EL (cell line): ENCODE data around the gene FDXACB1.
A peak's percentile ranks its signal among the peaks of the same experiment; 100 is the strongest.
"Not testable (repeated sequence)": the region's sequence is repeated elsewhere in the genome, so short reads cannot be mapped to it uniquely, and the experiment has no call there.

Experiments used
- DNase-seq: peaks from one replicate; pipeline ENCODE4 v3.0.0-alpha.2; 2016

The FDXACB1 gene

DNA sequence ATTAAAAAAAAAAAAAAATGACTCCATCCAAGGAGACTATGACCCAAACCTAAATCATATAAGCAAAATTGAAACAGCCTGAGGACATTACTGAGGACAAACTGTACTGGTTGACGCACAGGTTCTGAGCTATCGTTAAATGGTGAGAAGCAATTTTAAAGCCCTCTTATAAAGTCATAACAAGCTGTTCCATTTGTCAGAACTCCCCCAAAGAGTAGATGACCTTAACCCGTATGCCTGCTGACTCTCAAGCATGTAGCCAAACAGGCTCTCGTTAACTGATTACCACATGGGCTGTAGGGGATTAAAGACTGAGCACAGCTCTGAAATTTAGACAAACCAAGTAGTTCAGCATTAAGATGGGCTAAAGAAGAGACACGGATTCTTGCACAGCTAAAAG is 30.4 kb upstream of the FDXACB1 start:
- DNase-seq, result no peak

DNA sequence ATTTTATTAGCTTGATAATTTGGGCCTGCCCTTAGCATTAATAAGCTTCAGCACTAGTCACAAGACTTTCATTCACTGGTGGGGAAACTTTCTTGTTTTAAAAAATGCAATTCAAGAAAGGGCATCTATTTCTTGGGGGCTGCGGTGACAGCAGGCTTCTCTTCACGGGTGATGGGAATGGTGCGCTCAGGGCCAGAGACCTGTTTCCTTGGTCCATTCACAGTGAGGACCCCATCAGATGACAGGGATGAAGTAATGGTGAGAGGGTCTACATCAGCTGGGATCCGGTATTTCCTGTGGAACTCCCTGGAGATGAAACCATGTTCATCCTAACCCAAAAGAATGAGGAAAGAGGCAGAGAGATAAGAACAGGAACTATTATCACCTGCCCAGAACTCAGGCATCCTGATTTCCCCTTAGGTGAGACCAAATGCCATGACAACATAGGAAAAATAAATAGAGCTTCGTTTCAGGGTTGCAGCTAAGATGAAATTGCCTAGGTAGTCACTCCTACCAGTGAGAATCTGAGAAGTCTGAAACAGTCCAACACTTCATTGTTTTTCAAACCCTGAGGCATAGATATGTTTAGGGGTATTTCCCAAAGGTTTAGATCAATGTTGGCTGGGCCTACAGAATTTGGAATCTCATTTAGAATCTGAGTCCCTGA is 29.8 kb upstream of the FDXACB1 start:
- no peak for DNase-seq

DNA sequence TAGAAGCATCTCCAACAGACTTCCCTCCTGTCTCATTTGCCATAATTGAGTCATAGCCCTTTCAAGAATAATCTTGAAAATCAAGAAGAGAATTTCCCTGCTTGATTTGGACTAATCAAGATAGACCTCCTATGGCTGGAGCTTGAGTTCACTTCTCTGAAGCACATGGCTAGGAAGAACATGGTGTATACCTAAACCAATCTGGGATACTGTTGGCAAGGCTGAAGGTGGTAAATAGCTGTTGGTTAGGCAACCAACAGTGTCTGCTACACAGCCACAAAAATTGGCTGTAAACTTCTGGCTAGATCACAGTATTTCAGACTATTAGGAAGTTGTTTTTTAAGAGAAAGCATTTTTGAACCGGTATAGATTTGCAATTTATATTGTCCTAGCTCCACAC is 27.7 kb upstream of the FDXACB1 start:
- no peak for DNase-seq

DNA sequence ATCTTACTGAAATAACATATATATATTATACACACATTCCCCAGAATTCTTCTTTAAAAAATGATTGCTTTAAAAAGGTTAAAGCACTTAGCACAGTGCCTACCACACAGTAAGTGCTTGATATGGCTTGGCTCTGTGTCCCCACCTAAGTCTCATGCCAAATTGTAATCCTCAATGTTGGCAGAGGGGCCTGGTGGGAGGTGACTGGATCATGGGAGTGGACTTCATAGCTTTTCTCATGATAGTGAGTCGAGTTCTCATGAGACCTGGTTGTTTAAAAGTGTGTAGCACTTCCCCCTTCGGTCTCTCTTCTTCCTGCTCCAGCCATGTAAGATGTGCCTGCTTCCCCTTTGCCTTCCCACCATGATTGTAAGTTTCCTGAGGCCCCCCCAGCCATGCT is 26.4 kb upstream of the FDXACB1 start:
- DNase-seq, result no peak

DNA sequence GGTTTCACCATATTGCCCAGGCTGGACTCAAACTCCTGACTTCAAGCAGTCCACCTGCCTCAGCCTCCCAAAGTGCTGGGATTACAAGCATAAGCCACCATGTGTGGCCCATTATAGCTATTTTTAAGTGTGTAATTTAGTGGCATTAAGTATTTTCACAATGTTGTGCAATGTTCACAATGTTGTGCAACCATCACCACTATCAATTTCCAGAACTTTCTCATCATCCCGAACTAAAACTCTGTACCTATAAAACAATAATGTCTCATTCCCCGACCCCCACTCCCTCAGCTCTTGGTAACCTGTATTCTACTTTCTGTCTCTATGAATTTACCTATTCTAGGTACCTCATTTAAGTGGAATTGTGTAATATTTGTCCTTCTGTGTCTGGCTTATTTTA is 7.9 kb upstream of the FDXACB1 start:
- no peak for DNase-seq

DNA sequence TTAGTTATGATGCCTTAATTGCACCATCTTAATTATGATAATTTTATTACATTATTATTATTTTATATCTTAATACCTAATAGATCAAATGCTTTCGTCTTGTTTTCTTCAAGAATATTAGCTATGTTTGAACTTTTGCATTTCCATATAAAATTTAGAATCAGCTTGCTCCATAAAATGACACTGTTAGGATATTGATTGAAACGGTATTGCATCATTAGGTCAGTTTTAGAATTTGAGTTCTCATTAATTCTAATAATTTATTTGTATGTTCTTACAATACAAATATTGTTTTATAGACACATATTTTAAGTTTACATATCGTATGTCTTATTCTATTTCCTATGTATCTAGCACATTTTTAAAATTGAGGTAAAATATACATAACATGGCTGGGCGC is 7.1 kb upstream of the FDXACB1 start:
- no peak for DNase-seq

DNA sequence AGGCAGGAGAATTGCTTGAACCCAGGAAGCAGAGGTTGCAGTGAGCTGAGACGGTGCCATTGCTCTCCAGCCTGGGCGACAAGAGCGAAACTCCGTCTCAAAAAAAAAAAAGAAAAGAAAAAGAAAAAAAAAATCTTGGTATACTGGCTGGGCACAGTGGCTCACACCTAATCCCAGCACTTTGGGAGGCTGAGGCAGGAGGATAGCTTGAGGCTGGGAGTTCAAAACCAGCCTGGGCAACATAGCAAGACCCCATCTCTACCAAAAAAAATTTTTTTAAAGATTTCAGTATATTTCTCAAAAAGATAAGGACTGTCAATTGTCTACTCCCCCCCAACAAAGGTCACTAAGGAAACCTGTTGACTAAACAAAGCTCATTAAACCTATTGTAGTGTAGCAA is 6.1 kb upstream of the FDXACB1 start:
- not testable (repeated sequence) for DNase-seq

DNA sequence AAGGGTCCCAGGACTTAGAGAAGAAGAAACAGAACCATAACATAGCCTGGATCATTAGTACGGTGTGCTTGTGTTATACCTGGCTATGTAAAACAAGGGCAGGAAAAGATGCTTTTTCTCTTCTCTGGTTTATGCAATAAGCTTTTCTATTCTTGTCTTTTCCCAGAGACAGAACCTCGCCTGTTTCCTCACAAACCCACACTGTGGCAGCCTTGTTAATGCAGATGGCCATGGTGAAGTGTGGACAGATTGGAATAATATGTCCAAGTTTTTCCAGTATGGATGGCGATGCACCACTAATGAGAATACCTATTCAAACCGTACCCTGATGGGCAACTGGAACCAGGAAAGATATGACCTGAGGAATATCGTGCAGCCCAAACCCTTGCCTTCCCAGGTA is 3.2 kb upstream of the FDXACB1 start:
- no peak for DNase-seq

DNA sequence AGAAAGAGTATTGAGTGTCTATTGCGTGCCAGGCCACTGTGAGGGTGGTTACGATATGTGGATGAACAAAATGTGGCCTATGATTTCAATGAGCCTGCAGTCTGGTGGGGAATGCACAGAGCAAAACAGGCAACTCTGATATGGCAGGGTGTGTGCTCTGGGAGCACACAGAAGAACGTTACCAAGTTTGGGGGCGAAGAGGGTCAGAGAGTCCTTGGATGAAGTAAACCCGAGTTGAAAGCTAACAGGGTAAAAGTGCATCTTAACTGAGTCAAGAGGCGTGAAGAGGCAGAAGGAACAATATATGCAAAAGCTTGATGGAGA is 634 bp upstream of the FDXACB1 start:
- no peak for DNase-seq

DNA sequence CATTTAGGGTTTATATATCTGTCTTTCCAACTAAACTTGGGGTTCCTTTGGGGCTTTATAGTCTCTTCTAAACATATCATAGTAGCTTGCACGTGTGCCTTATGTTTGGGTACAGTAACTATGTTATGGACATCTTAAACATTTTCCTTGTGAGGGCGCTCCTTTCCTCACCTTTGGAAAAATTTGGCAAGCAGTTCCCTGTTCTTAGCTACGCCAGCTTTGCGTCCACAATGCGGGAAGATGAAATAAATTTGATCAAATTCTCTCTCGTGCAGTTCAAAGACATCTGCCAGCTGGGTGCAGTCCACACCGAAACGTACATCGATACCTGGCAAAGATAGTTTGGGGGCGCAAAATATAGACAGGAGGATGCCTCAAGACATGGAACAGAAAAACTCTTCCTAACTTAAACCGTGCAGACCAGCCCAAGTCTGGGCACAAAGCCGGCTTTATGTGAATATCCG is 548 bp downstream of the FDXACB1 start:
- no peak for DNase-seq

DNA sequence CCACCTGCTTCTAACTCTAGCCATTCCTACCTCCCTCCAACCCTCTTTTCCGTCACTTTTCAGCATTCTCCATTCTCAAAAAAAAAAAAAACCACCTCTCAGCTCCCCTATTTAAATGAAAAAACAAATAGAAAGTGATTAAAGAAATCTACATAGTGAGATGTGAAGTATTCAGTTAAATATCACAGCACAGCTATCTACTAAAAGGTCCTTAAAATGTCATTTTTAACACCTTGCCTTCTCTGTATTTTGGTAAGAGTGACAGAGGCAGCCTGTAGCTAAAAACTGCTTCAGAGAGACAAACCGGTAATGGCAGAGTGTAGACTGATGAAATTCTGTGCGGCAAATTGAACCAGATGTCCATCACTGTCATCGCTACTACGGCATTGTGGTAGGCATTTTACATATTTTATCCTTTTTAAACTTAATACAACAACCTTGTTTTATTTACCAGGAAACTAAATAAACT is 7.2 kb downstream of the FDXACB1 start:
- no peak for DNase-seq

DNA sequence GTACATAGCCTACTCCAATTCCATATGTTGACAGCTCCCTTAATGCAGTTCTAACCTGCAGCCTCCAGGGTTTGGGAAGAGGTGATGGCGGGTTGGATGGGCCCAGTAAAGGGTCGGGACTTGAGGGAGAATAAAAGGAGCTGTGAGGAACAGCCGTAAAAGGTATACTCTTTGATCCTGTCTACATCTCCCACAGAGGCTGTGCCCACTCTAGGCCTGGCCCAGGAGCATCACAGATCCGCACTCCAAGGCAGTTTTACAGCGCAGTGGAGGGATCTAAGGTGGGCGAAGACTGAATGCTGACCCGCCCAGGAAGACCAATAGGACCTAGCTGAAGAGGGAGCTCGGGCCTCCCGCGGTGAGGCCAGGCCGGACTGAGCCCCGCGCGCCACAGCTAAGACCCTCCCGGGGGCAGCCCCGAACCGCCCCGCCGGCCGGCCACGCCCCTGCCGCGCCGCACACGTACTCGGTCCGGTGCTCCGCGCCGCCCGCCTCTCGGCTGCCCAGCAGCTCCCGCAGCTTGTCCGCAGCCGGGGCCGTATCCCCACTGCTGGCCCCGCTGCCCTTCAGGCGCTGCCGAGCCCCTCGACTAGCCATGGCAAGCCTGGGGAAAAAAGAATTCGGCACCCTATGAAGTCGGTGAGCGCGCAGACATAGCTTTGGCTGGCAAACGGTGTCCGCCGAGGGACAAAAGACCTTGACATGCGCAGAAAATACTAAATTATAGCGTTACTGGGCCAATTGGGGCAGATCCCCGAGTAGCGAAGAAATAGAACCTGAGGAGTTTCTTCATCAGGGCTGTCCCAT is 7.9 kb downstream of the FDXACB1 start, which contains the start of gene ALG9:
Gene ALG9, minus strand, starts transcription at position 696 of the 807 bp plus-strand sequence. Its CDS starts 99 bp downstream, at position 597.
- DNase-seq, result peak; percentile 78

DNA sequence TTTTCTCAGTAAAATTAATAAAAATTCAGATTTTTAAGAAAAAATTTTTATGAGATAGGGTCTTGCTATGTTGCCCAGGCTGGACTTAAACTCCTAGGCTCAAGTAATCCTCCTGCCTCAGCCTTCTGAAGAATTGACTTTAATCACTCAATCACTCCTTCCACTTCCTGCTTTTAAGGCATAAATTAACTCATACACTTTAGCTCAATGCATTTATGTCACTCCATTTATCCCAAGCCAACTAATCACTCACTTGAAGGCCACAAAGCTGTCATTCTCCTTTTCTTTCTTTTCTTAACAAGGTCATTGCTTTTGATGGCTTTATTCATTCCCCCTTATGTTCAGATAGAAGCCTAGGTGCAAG is 8.5 kb downstream of the FDXACB1 start:
- DNase-seq, result peak; percentile 3

DNA sequence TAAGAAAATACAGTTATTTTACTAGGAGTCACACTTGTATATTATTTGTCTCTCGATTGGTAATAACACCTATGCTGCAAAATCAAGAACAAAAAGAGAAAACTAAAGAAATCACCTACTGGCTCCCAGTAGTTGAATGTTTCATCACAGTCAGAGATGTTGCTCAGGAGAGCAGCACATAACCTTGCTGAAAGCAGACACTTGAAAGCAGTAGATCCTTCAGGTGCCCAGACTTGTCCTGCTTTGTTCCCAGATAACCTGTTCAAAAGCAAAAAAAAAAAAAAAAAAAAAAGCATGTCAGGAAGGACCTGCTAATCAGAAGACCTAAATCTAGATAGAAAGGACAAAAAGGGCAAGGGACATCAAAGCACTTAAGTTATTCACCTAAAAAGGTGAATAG is 8.9 kb downstream of the FDXACB1 start:
- no peak for DNase-seq

DNA sequence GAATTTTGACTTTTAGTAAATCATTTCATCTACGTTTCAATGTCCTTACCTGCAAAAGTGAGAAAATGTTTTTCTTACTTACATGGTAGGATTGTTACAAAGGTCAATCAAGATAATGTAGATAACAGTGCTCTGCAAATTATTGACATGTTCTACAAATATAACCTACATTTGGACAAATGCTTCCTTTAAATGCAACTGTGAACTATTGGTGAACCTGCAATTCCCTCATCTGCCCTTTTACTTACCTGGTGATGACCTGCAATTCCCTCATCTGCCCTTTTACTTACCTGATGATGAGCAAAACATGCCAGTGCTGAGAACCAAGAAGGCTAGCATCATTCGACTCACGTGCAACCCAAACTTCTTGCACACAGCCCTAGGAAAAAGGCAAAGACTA is 18.7 kb downstream of the FDXACB1 start:
- no peak for DNase-seq

DNA sequence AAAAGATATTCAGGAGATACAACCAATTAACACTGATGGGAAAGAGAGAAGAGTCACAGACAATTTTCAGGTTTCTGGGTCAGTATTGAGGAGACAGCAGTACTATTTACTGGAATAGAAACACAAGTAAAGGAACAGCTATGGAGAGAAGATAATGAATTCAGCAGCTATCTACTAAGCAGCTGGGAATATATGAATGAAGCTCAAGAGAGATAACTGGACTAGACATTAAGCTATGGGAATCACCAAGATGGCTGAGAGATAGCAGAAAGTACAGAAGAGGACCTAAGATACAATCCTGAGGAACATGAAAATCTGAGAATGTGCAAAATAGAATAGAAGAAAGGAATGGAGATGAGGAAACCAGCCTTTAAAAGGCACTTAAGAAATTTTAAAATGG is 23.5 kb downstream of the FDXACB1 start:
- no peak for DNase-seq

DNA sequence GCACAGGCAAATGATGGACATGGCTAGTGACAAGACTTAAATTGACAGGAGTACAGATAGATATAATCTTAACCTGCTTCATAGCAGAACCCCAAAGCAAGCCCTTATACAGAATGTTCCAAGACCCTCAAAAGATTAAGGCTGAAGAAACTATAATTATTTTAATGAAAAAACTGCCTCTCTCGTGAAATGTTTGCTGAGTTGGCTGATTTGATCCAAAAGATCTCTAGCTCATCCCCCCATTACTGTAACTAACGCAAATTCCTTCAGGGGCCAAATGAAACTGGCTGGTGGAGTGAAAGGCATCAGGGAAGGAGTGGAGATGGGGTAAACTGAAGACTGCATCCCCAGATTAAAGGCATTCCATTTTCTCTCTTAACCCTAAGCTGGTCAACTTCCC is 26.9 kb downstream of the FDXACB1 start:
- no peak for DNase-seq

DNA sequence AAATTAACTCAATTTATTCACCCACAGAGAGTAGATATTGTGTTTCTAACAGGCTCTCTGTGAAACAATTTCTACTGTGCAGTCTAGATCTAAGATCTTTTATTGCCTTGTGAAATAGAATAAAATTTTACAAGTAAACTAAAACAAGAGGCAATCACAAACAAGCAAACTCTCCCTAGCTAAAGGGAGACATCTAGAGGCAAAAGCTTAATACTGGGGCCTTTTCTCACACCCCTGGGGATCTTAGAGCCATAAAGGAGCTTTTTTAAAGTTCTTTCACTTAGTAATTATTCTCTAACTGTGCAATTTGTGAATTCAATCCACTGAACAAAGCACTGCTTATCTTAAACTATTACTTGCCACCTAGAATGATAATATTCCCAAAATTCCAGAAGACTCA is 27.3 kb downstream of the FDXACB1 start:
- DNase-seq, result peak; percentile 5

DNA sequence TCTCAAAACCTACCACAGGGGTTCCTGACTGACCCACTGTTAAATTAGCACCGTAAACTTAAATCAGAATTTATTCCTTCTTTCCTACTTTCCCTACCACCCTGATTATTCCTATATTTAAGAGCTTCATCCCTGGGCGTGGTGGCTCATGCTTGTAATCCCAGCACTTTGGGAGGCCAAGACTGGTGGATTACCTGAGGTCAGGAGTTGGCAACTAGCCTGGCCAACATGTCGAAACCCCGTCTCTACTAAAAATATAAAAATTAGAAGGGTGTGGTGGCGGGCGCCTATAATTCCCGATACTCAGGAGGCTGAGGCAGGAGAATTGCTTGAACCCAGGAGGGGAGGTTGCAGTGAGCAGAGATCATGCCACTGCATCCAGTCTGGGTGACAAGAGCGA is 27.9 kb downstream of the FDXACB1 start:
- no peak for DNase-seq

DNA sequence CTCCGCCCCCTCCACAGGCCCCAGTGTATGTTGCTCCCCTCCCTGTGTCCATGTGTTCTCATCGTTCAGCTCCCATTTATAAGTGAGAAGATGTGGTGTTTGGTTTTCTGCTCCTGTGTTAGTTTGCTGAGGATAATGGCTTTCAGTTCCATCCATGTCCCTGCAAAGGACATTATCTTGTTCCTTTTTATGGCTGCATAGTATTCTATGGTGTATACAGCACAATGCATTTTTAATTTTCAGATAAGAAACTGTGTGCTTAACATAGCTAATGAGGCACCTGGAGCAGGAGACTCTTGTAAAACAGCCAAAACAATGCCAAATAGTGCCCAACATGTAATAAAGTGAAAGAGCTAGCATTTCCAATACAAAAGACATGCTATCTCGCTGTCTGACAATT is 29.3 kb downstream of the FDXACB1 start:
- no peak for DNase-seq

DNA sequence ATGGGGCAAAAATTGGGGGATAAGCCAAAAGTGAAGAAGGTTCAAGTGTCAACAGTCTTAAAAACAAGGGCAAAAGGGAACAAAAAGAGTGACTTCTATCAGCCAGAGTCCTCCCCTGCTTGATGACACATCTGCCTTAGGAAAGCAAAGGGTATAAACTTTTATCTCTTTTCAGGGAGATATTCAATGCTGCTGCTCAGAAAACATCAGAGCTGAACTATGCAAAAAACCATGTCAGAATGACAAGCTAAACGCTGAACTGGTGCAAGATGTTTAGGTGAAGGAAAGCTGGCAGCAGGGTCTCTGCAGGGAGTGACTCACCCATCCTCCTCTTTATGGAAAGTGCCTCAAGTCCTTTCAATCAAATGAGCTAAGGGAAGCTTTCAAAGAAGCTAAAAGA is 32.3 kb downstream of the FDXACB1 start:
- DNase-seq, result peak; percentile 67

DNA sequence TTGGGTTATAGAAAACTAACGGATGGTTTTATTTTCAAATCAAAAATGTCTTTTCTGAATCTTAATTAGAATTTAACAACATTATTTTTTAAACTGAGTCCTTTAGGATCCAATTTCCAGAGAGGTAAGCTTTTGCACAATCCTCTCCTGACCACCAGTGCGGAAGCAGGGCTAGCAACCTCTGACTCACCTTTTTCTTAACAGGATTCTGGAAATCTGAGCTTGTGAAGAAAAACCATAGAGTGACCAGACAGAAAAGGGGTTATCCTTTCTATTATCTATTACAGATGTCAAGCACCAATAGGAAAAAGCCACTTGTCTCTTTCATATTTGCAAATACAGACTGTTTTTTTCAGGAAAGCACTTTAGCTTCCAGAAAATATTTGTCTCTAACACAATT is 32.9 kb downstream of the FDXACB1 start:
- DNase-seq, result peak; percentile 16

DNA sequence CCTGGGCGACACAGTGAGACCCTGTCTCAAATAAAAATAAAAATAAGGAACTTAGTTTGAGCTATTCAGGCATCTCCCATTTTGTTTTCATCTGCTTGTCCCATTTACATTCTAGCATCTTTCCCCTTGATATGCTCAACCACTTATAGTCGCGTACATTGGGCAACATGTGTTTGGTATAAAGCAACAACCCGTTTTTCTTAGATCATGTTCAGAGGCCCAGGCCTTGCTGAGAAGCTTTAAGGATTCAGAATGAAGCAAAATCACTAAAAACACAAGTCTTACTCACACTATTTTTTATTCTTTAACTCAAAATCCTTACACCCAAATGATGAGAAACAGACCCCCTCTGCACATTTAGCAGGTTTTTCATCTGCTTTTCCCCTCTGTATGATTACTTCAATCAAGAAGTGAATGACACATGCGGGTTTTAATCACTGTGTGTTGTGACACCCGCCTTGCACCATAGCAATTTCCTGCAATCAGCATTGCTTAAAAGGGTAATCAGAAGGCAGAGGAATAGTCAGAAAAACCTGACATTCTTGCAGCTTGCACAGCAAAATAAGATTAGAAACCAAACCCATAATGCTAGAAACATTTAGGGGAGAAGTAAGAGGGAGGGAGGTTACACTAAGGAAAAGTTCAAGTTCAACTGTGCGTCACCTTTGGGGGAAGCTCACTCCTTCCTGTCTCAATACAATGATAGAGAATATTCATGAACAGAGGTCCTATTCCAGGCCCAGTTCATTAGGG is 33.5 kb downstream of the FDXACB1 start:
- DNase-seq, result no peak

DNA sequence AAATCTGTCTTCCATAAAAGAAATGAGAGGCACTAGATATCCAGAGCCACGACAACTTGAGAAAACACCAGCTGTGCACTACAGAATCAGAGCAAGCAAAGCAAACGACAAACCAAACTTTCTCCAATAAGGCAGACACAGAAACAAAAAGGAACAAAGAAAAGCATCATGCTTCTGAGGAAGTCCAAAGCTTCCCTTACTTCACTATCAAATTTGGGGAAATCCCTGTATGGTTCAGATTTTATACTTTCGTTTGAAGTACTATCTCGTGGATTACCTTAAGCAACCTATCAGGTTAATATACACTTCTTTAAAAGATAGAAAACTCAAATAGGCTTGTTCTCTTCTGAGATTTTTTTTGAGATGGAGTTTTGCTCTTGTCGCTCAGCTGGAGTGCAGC is 35.3 kb downstream of the FDXACB1 start:
- no peak for DNase-seq
